GM23338 (cell line): Measurements from ENCODE around the gene IGFL3. TPM values are rescaled to one million over a fixed set of nuclear protein-coding genes. Genes with fewer than 3 reads are reported as not detected.

Source experiments
- ATAC-seq: fragments of 200-7000 bp; cut with Tn5 transposase; 3 replicates; pipeline ENCODE4 v1.9.1; 2020
- DNase-seq: peaks from one replicate; pipeline ENCODE4 v3.0.0-alpha.2; 2015; ENCODE audit warnings: low spot score
- H2AFZ ChIP-seq: fragments of 200-600 bp; sonication (generic); 2 replicates; pipeline ENCODE4 v1.8.0; 2016; ENCODE audit warnings: antibody characterized with exemption, mild to moderate bottlenecking, moderate library complexity
- H3F3A ChIP-seq: fragments of 200-600 bp; sonication (generic); replicated peaks from 2 replicates; pipeline ENCODE4 v1.8.0; 2017; ENCODE audit warnings: antibody characterized with exemption, mixed run types, low read depth
- H3K27ac ChIP-seq: fragments of 200-600 bp; sonication (generic); 2 replicates; pipeline ENCODE4 v1.6.1; 2016; ENCODE audit warnings: low read depth
- H3K27me3 ChIP-seq: fragments of 200-600 bp; sonication (generic); 2 replicates; pipeline ENCODE4 v1.8.0; 2016; ENCODE audit warnings: mild to moderate bottlenecking, mixed run types, moderate library complexity; ENCODE audit not compliant: insufficient read depth
- H3K36me3 ChIP-seq: fragments of 200-600 bp; sonication (generic); 2 replicates; pipeline ENCODE4 v1.8.0; 2016; ENCODE audit warnings: mild to moderate bottlenecking; ENCODE audit not compliant: insufficient read depth
- H3K4me1 ChIP-seq: fragments of 200-600 bp; sonication (generic); 2 replicates; pipeline ENCODE4 v1.8.0; 2016; ENCODE audit warnings: mild to moderate bottlenecking, moderate library complexity; ENCODE audit not compliant: insufficient read depth
- H3K4me2 ChIP-seq: fragments of 200-600 bp; sonication (generic); 2 replicates; pipeline ENCODE4 v1.7.1; 2017; ENCODE audit warnings: mixed run types
- H3K4me3 ChIP-seq: fragments of 200-600 bp; sonication (generic); 2 replicates; pipeline ENCODE4 v1.6.1; 2016; ENCODE audit warnings: mixed run types
- H3K79me2 ChIP-seq: fragments of 200-600 bp; sonication (generic); replicated peaks from 2 replicates; pipeline ENCODE4 v1.8.0; 2017; ENCODE audit warnings: mild to moderate bottlenecking; ENCODE audit not compliant: insufficient read depth
- H3K9me2 ChIP-seq: fragments of 200-600 bp; sonication (generic); 2 replicates; pipeline ENCODE4 v1.8.0; 2017; ENCODE audit not compliant: insufficient read depth
- H4K20me1 ChIP-seq: fragments of 200-600 bp; sonication (generic); replicated peaks from 2 replicates; pipeline ENCODE4 v1.8.0; 2017; ENCODE audit warnings: mild to moderate bottlenecking; ENCODE audit not compliant: insufficient read depth
- H3K27ac Mint-ChIP-seq: 2 replicates; pipeline ENCODE4 v1.8.0; 2020; ENCODE audit warnings: inconsistent platforms, mild to moderate bottlenecking, moderate library complexity, mixed read lengths
- H3K27me3 Mint-ChIP-seq: 3 replicates; pipeline ENCODE4 v1.8.0; 2022; ENCODE audit warnings: low read depth, mild to moderate bottlenecking, moderate library complexity, mixed read lengths, inconsistent platforms; ENCODE audit not compliant: insufficient read depth, poor library complexity
- H3K36me3 Mint-ChIP-seq: 3 replicates; pipeline ENCODE4 v1.8.0; 2021; ENCODE audit warnings: low read depth, mild to moderate bottlenecking, inconsistent platforms, moderate library complexity, mixed read lengths
- H3K4me1 Mint-ChIP-seq: 3 replicates; pipeline ENCODE4 v1.8.0; 2020; ENCODE audit warnings: mild to moderate bottlenecking, inconsistent platforms, mixed read lengths
- H3K4me3 Mint-ChIP-seq: 3 replicates; pipeline ENCODE4 v1.8.0; 2021; ENCODE audit warnings: moderate library complexity, mild to moderate bottlenecking, inconsistent platforms, mixed read lengths
- H3K9me3 Mint-ChIP-seq: 3 replicates; pipeline ENCODE4 v1.8.0; 2020; ENCODE audit warnings: moderate library complexity, mild to moderate bottlenecking, inconsistent platforms, mixed read lengths
- CREB1 ChIP-seq: fragments of 250-450 bp; sonication (Bioruptor Pico); IDR thresholded peaks from 2 replicates; pipeline ENCODE4 v1.5.0; 2020; ENCODE audit warnings: low read depth, mild to moderate bottlenecking, moderate library complexity
- CTCF ChIP-seq, 2 experiments: fragments of 200-600 bp in 1 of 2; sonication (generic) in 1 of 2; conservative IDR thresholded peaks; 2 replicates each; pipeline versions ENCODE4 v1.5.1 to v1.6.1; 2016 to 2017; ENCODE audit warnings: antibody characterized with exemption in 2 of 2, low read depth in 2 of 2, mild to moderate bottlenecking in 2 of 2, moderate library complexity in 1 of 2
- ETS1 ChIP-seq: IDR thresholded peaks from 2 replicates; pipeline ENCODE4 v1.6.1; 2016; ENCODE audit warnings: antibody characterized with exemption
- EZH2 ChIP-seq: fragments of 200-600 bp; sonication (generic); IDR thresholded peaks from one replicate; pipeline ENCODE4 v1.8.0; 2017; ENCODE audit warnings: antibody characterized with exemption, mild to moderate bottlenecking, low read depth; ENCODE audit not compliant: unreplicated experiment
- EZH2phosphoT487 ChIP-seq: fragments of 200-600 bp; sonication (generic); IDR thresholded peaks from one replicate; pipeline ENCODE4 v1.8.1; 2018; ENCODE audit warnings: antibody characterized with exemption; ENCODE audit not compliant: unreplicated experiment
- JUNB ChIP-seq: IDR thresholded peaks from one replicate; pipeline ENCODE4 v1.6.1; 2016; ENCODE audit warnings: antibody characterized with exemption; ENCODE audit not compliant: unreplicated experiment
- NANOG ChIP-seq: IDR thresholded peaks from 2 replicates; pipeline ENCODE4 v1.6.1; 2016; ENCODE audit warnings: antibody characterized with exemption, borderline replicate concordance
- POLR2AphosphoS5 ChIP-seq: IDR thresholded peaks from 2 replicates; pipeline ENCODE4 v1.6.1; 2016; ENCODE audit warnings: antibody characterized with exemption, low read depth
- STAT1 ChIP-seq: IDR thresholded peaks from one replicate; pipeline ENCODE4 v1.6.1; 2016; ENCODE audit warnings: antibody characterized with exemption; ENCODE audit not compliant: unreplicated experiment
- ZNF114 ChIP-seq: fragments of 250-450 bp; sonication (Bioruptor Pico); IDR thresholded peaks from 2 replicates; pipeline ENCODE4 v1.5.0; 2020; ENCODE audit warnings: mild to moderate bottlenecking, moderate library complexity
- ZNF331 ChIP-seq: fragments of 250-450 bp; sonication (Bioruptor Pico); IDR thresholded peaks from 2 replicates; pipeline ENCODE4 v1.5.0; 2020; ENCODE audit warnings: low read depth, mild to moderate bottlenecking, moderate library complexity
- polyA plus RNA-seq: library from polyadenylated mRNA; unstranded; fragments of >200 nt; fragmentation: Nextera tagmentation; extraction: Ambion mirVana; gene quantifications from 2 replicates; pipeline ENCODE4 v1.2.1, GENCODE V29; 2016
- total RNA-seq: library from RNA; depleted of rRNA; stranded (reverse); fragments of >200 nt; shearing (Covaris generic); gene quantifications from 2 replicates; pipeline ENCODE4 v1.2.3, GENCODE V29; 2014
- TF ChIP-seq, protein P1 (sequence below): IDR thresholded peaks from one replicate; pipeline ENCODE4 v1.6.1; 2018; ENCODE audit warnings: antibody characterized with exemption; ENCODE audit not compliant: unreplicated experiment
- TF ChIP-seq, protein P2 (sequence below): fragments of 250-450 bp; sonication (Bioruptor Pico); IDR thresholded peaks from 2 replicates; pipeline ENCODE4 v1.5.0; 2020; ENCODE audit warnings: mild to moderate bottlenecking, moderate library complexity

Gene IGFL3
- total and polyA plus RNA-seq, 2 experiments from 2014 or later, result not detected

- no peak overlapping the region for H3K27ac Mint-ChIP-seq
- no peaks in the 10 kb centered on the region for H3K9me3 Mint-ChIP-seq
- peaks cover 6% of the 10 kb centered on the region; the same call in 2 of the 3 replicates for H3K4me1 Mint-ChIP-seq
- no peak overlapping the region for H3K4me3 Mint-ChIP-seq
- Histone ChIP-seq H3K4me3 (no peak overlapping the region), H4K20me1 (no peaks in the 10 kb centered on the region), H3K4me1 (no peaks in the 10 kb centered on the region), H3K27me3 (peaks cover 38% of the 10 kb centered on the region), H2AFZ (no peak overlapping the region), H3K79me2 (no peaks in the 10 kb centered on the region), H3K36me3 (no peaks in the 10 kb centered on the region), H3K9me2 (no peaks in the 10 kb centered on the region), H3K4me2 (no peak overlapping the region), H3K27ac (no peak overlapping the region), H3F3A (no peaks in the 10 kb centered on the region)
- TF ChIP-seq CREB1 (CRISPR knock-in tag), result no peak
- TF ChIP-seq, protein P1, sequence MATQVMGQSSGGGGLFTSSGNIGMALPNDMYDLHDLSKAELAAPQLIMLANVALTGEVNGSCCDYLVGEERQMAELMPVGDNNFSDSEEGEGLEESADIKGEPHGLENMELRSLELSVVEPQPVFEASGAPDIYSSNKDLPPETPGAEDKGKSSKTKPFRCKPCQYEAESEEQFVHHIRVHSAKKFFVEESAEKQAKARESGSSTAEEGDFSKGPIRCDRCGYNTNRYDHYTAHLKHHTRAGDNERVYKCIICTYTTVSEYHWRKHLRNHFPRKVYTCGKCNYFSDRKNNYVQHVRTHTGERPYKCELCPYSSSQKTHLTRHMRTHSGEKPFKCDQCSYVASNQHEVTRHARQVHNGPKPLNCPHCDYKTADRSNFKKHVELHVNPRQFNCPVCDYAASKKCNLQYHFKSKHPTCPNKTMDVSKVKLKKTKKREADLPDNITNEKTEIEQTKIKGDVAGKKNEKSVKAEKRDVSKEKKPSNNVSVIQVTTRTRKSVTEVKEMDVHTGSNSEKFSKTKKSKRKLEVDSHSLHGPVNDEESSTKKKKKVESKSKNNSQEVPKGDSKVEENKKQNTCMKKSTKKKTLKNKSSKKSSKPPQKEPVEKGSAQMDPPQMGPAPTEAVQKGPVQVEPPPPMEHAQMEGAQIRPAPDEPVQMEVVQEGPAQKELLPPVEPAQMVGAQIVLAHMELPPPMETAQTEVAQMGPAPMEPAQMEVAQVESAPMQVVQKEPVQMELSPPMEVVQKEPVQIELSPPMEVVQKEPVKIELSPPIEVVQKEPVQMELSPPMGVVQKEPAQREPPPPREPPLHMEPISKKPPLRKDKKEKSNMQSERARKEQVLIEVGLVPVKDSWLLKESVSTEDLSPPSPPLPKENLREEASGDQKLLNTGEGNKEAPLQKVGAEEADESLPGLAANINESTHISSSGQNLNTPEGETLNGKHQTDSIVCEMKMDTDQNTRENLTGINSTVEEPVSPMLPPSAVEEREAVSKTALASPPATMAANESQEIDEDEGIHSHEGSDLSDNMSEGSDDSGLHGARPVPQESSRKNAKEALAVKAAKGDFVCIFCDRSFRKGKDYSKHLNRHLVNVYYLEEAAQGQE, result no peak
- no peak for TF ChIP-seq ZNF114 (CRISPR knock-in tag)
- TF ChIP-seq ZNF331 (CRISPR knock-in tag), result no peak
- TF ChIP-seq STAT1, result no peak
- TF ChIP-seq JUNB, result no peak
- TF ChIP-seq EZH2phosphoT487, result no peak
- no peak for TF ChIP-seq NANOG
- no peak for TF ChIP-seq EZH2
- TF ChIP-seq ETS1, result no peak
- TF ChIP-seq, protein P2, sequence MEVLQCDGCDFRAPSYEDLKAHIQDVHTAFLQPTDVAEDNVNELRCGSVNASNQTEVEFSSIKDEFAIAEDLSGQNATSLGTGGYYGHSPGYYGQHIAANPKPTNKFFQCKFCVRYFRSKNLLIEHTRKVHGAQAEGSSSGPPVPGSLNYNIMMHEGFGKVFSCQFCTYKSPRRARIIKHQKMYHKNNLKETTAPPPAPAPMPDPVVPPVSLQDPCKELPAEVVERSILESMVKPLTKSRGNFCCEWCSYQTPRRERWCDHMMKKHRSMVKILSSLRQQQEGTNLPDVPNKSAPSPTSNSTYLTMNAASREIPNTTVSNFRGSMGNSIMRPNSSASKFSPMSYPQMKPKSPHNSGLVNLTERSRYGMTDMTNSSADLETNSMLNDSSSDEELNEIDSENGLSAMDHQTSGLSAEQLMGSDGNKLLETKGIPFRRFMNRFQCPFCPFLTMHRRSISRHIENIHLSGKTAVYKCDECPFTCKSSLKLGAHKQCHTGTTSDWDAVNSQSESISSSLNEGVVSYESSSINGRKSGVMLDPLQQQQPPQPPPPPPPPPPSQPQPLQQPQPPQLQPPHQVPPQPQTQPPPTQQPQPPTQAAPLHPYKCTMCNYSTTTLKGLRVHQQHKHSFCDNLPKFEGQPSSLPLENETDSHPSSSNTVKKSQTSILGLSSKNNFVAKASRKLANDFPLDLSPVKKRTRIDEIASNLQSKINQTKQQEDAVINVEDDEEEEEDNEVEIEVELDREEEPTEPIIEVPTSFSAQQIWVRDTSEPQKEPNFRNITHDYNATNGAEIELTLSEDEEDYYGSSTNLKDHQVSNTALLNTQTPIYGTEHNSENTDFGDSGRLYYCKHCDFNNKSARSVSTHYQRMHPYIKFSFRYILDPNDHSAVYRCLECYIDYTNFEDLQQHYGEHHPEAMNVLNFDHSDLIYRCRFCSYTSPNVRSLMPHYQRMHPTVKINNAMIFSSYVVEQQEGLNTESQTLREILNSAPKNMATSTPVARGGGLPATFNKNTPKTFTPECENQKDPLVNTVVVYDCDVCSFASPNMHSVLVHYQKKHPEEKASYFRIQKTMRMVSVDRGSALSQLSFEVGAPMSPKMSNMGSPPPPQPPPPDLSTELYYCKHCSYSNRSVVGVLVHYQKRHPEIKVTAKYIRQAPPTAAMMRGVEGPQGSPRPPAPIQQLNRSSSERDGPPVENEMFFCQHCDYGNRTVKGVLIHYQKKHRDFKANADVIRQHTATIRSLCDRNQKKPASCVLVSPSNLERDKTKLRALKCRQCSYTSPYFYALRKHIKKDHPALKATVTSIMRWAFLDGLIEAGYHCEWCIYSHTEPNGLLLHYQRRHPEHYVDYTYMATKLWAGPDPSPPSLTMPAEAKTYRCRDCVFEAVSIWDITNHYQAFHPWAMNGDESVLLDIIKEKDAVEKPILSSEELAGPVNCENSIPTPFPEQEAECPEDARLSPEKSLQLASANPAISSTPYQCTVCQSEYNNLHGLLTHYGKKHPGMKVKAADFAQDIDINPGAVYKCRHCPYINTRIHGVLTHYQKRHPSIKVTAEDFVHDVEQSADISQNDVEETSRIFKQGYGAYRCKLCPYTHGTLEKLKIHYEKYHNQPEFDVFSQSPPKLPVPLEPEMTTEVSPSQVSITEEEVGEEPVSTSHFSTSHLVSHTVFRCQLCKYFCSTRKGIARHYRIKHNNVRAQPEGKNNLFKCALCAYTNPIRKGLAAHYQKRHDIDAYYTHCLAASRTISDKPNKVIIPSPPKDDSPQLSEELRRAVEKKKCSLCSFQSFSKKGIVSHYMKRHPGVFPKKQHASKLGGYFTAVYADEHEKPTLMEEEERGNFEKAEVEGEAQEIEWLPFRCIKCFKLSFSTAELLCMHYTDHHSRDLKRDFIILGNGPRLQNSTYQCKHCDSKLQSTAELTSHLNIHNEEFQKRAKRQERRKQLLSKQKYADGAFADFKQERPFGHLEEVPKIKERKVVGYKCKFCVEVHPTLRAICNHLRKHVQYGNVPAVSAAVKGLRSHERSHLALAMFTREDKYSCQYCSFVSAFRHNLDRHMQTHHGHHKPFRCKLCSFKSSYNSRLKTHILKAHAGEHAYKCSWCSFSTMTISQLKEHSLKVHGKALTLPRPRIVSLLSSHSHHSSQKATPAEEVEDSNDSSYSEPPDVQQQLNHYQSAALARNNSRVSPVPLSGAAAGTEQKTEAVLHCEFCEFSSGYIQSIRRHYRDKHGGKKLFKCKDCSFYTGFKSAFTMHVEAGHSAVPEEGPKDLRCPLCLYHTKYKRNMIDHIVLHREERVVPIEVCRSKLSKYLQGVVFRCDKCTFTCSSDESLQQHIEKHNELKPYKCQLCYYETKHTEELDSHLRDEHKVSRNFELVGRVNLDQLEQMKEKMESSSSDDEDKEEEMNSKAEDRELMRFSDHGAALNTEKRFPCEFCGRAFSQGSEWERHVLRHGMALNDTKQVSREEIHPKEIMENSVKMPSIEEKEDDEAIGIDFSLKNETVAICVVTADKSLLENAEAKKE, result no peak
- TF ChIP-seq POLR2AphosphoS5, result no peak
- no peak for TF ChIP-seq CTCF (conservative IDR thresholded peaks at IDR 0.05; ENCODE audit: low read depth in 2 of 2)
- peaks cover 16% of the 10 kb centered on the region for H3K27me3 Mint-ChIP-seq
- ATAC-seq (no peak), DNase-seq (no peak)
- no peaks in the 10 kb centered on the region for H3K36me3 Mint-ChIP-seq
Observed at GRCh38 chr19:46080561-46080960, 43.9 kb downstream of the IGFL3 start.
